Kidney epithelial cell (primary cell): ENCODE measurements around the gene ZNF548. TPM values are rescaled to one million over a fixed set of nuclear protein-coding genes. Genes with fewer than 3 reads are reported as not detected.
A peak's percentile ranks its signal among the peaks of the same experiment; 100 is the strongest.

Experiments
- DNase-seq: peaks from one replicate; pipeline ENCODE4 v3.0.0-alpha.2; 2010; ENCODE audit warnings: low read depth
- H3K27me3 ChIP-seq: 2 replicates; pipeline ENCODE4 v1.6.0; 2011; ENCODE audit warnings: low read length; ENCODE audit not compliant: control insufficient read depth, insufficient read depth
- H3K36me3 ChIP-seq: 2 replicates; pipeline ENCODE4 v1.5.1; 2011; ENCODE audit warnings: low read length; ENCODE audit not compliant: control insufficient read depth, insufficient read depth
- H3K4me3 ChIP-seq: 2 replicates; pipeline ENCODE4 v1.5.1; 2011; ENCODE audit warnings: low read depth, mild to moderate bottlenecking, control low read depth, low read length
- CTCF ChIP-seq: IDR thresholded peaks from 2 replicates; pipeline ENCODE4 v1.5.1; 2011; ENCODE audit warnings: mild to moderate bottlenecking, moderate library complexity, low read length, control low read depth, inconsistent platforms; ENCODE audit not compliant: insufficient read depth, poor library complexity, severe bottlenecking
- total RNA-seq: library from RNA; depleted of rRNA; stranded (reverse); fragments of >200 nt; gene quantifications from 2 replicates; pipeline ENCODE4 v1.2.3, GENCODE V29; 2015

The ZNF548 gene
- total RNA-seq, 1 donor from 2014 or later, result 13.1 TPM

- H3K27me3 ChIP-seq, result no peaks in the 10 kb centered on the region
- no peak for TF ChIP-seq CTCF
- H3K36me3 ChIP-seq, result no peaks in the 10 kb centered on the region
- DNase-seq, result peak; percentile 96
- peak within 1 kb of the TSS; percentile 84 for H3K4me3 ChIP-seq
Measured at GRCh38 chr19:57435062-57435978, 45.7 kb downstream of the ZNF548 start, which contains the start of gene ZNF749. TSS of gene ZNF749 (plus strand) at chr19:57435325. CDS start at chr19:57435579, 254 bp downstream.

- no peak for DNase-seq
- Histone ChIP-seq H3K4me3 (peak overlapping the region; percentile 84), H3K27me3 (no peaks in the 10 kb centered on the region), H3K36me3 (no peaks in the 10 kb centered on the region)
- no peak for TF ChIP-seq CTCF
Measured at GRCh38 chr19:57436417-57436816, 46.8 kb downstream of the ZNF548 start.

- Histone ChIP-seq H3K36me3 (no peaks in the 10 kb centered on the region), H3K27me3 (no peaks in the 10 kb centered on the region), H3K4me3 (no peak overlapping the region)
- no peak for DNase-seq
- no peak for TF ChIP-seq CTCF
Measured at GRCh38 chr19:57437931-57438330, 48.3 kb downstream of the ZNF548 start.

- no peak for DNase-seq
- H3K36me3 ChIP-seq, result peaks cover 1% of the 10 kb centered on the region
- no peak overlapping the region for H3K4me3 ChIP-seq
- no peaks in the 10 kb centered on the region for H3K27me3 ChIP-seq
- TF ChIP-seq CTCF, result no peak
Measured at GRCh38 chr19:57438925-57439324, 49.3 kb downstream of the ZNF548 start.

- no peak for DNase-seq
- H3K4me3 ChIP-seq, result no peak overlapping the region
- peaks cover 2% of the 10 kb centered on the region for H3K36me3 ChIP-seq
- TF ChIP-seq CTCF, result no peak
- no peaks in the 10 kb centered on the region for H3K27me3 ChIP-seq
Measured at GRCh38 chr19:57441979-57442752, 52.5 kb downstream of the ZNF548 start.
